Ishikawa (cell line): ENCODE data around the gene KSR2.

ENCODE experiments used
- CEBPB ChIP-seq: IDR thresholded peaks from 2 replicates; pipeline ENCODE4 v1.6.1; 2012
- CREB1 ChIP-seq: IDR thresholded peaks from 2 replicates; pipeline ENCODE4 v1.6.1; 2012; ENCODE audit warnings: low read depth
- EGR1 ChIP-seq: IDR thresholded peaks from 2 replicates; pipeline ENCODE4 v1.6.1; 2012
- EP300 ChIP-seq: IDR thresholded peaks from 2 replicates; pipeline ENCODE4 v1.6.1; 2012; ENCODE audit warnings: borderline replicate concordance
- FOXM1 ChIP-seq: IDR thresholded peaks from 2 replicates; pipeline ENCODE4 v1.6.1; 2012; ENCODE audit warnings: low read depth, borderline replicate concordance
- NFIC ChIP-seq: IDR thresholded peaks from 2 replicates; pipeline ENCODE4 v1.6.1; 2012
- RAD21 ChIP-seq: IDR thresholded peaks from 2 replicates; pipeline ENCODE4 v1.6.1; 2012; ENCODE audit warnings: low read depth
- REST ChIP-seq: IDR thresholded peaks from 2 replicates; pipeline ENCODE4 v1.6.1; 2012; ENCODE audit warnings: low read depth, mild to moderate bottlenecking
- TAF1 ChIP-seq: IDR thresholded peaks from 2 replicates; pipeline ENCODE4 v1.6.1; 2012; ENCODE audit warnings: low read depth, mild to moderate bottlenecking
- TCF12 ChIP-seq: IDR thresholded peaks from 2 replicates; pipeline ENCODE4 v1.6.1; 2012; ENCODE audit warnings: low read depth
- TEAD4 ChIP-seq: IDR thresholded peaks from 2 replicates; pipeline ENCODE4 v1.6.1; 2012
- USF1 ChIP-seq: IDR thresholded peaks from 2 replicates; pipeline ENCODE4 v1.6.1; 2012
- YY1 ChIP-seq: IDR thresholded peaks from 2 replicates; pipeline ENCODE4 v1.6.1; 2012; ENCODE audit warnings: low read depth
- ZBTB7A ChIP-seq: IDR thresholded peaks from 2 replicates; pipeline ENCODE4 v1.6.1; 2012; ENCODE audit warnings: low read depth
- TF ChIP-seq, protein P1 (sequence below): IDR thresholded peaks from 2 replicates; pipeline ENCODE4 v1.6.1; 2012

KSR2 gene

GRCh38 chr12:117774941-117775775, 193.6 kb downstream of the KSR2 start:
- no peak for TF ChIP-seq EP300
- TF ChIP-seq TEAD4, result no peak
- no peak for TF ChIP-seq FOXM1
- TF ChIP-seq ZBTB7A, result no peak
- TF ChIP-seq TAF1, result no peak
- no peak for TF ChIP-seq CREB1
- TF ChIP-seq RAD21, result no peak
- TF ChIP-seq, protein P1, sequence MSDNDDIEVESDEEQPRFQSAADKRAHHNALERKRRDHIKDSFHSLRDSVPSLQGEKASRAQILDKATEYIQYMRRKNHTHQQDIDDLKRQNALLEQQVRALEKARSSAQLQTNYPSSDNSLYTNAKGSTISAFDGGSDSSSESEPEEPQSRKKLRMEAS, result no peak
- no peak for TF ChIP-seq REST
- TF ChIP-seq TCF12, result no peak
- no peak for TF ChIP-seq NFIC
- TF ChIP-seq USF1, result no peak

- TF ChIP-seq ZBTB7A, result no peak
- no peak for TF ChIP-seq NFIC
- no peak for TF ChIP-seq YY1
- no peak for TF ChIP-seq USF1
- no peak for TF ChIP-seq TEAD4
- no peak for TF ChIP-seq REST
- TF ChIP-seq EGR1, result no peak
- TF ChIP-seq EP300, result no peak
- TF ChIP-seq FOXM1, result no peak
- no peak for TF ChIP-seq CREB1
- no peak for TF ChIP-seq CEBPB
- no peak for TF ChIP-seq TCF12
- TF ChIP-seq, protein P1, result no peak
- TF ChIP-seq TAF1, result no peak
- no peak for TF ChIP-seq RAD21
Measured at GRCh38 chr12:117768860-117769259, 199.9 kb downstream of the KSR2 start.

- TF ChIP-seq YY1 (no peak), FOXM1 (no peak), USF1 (no peak), TCF12 (no peak), EGR1 (no peak), NFIC (no peak), RAD21 (no peak), TAF1 (no peak), CEBPB (no peak)
- TF ChIP-seq, protein P1, result no peak
Measured at GRCh38 chr12:117766008-117766407, 202.8 kb downstream of the KSR2 start.

DNA sequence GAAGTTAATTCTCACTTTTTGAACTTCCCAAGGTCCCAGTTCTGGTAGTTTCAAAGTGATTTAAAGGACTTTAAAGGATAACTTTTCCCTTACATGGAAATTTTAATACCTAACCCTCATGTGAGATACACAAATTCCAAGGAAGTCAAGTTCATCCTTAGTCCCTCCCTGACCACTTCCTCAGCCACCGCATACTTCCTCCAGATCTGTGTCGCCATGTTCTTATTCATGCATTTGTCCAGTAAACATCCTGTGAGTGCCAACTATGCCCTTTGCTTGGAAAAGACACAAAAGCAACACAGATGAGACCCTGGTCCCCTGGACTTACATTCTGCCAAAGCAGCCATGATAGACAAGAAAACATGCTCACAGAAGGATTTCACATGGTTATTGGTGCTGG, 206.6 kb downstream of the KSR2 start:
- TF ChIP-seq TAF1, result no peak
- TF ChIP-seq REST, result no peak
- no peak for TF ChIP-seq ZBTB7A
- TF ChIP-seq RAD21, result no peak
- no peak for TF ChIP-seq EGR1
- TF ChIP-seq NFIC, result no peak
- no peak for TF ChIP-seq CEBPB
- TF ChIP-seq TCF12, result no peak
- TF ChIP-seq CREB1, result no peak
- no peak for TF ChIP-seq YY1
- no peak for TF ChIP-seq FOXM1
- TF ChIP-seq EP300, result no peak
- TF ChIP-seq USF1, result no peak
- TF ChIP-seq, protein P1, result no peak
